SK-N-SH (cell line): Measurements from ENCODE around the gene SLC20A1.

ENCODE experiments used
- CTCF ChIP-seq: fragments of 200-600 bp; sonication (generic); IDR thresholded peaks from 2 replicates; pipeline ENCODE4 v1.6.1; 2017; ENCODE audit warnings: antibody characterized with exemption, mild to moderate bottlenecking, moderate library complexity
- FOXJ3 ChIP-seq: sonication (generic); formaldehyde crosslinking; IDR thresholded peaks from 2 replicates; pipeline ENCODE4 v1.5.1; 2020; ENCODE audit warnings: mild to moderate bottlenecking, missing genetic modification reagents
- GABPA ChIP-seq: IDR thresholded peaks from 2 replicates; pipeline ENCODE4 v1.4.0; 2012; ENCODE audit warnings: low read depth, mild to moderate bottlenecking
- MAX ChIP-seq: IDR thresholded peaks from 2 replicates; pipeline ENCODE4 v1.4.0; 2012; ENCODE audit warnings: low read depth
- MEF2A ChIP-seq: IDR thresholded peaks from 2 replicates; pipeline ENCODE4 v1.4.0; 2012; ENCODE audit warnings: low read depth, borderline replicate concordance
- MXI1 ChIP-seq: IDR thresholded peaks from 2 replicates; pipeline ENCODE4 v1.6.1; 2012; ENCODE audit warnings: mild to moderate bottlenecking, low read depth, low read length, improper control_type of control experiment
- NRF1 ChIP-seq: IDR thresholded peaks from 2 replicates; pipeline ENCODE4 v1.6.1; 2012; ENCODE audit warnings: low read depth, mild to moderate bottlenecking, low read length
- RAD21 ChIP-seq: IDR thresholded peaks from 2 replicates; pipeline ENCODE4 v1.6.1; 2012; ENCODE audit warnings: mild to moderate bottlenecking, low read length
- REST ChIP-seq: IDR thresholded peaks from 2 replicates; pipeline ENCODE4 v1.6.1; 2012; ENCODE audit warnings: mild to moderate bottlenecking, low read depth, low read length, moderate library complexity
- RFX5 ChIP-seq: IDR thresholded peaks from 2 replicates; pipeline ENCODE4 v1.6.1; 2012; ENCODE audit warnings: mild to moderate bottlenecking, improper control_type of control experiment, low read length
- TAF1 ChIP-seq: IDR thresholded peaks from 2 replicates; pipeline ENCODE4 v1.6.1; 2012; ENCODE audit warnings: low read depth, mild to moderate bottlenecking, low read length, moderate library complexity, borderline replicate concordance
- USF2 ChIP-seq: fragments of 150-350 bp; IDR thresholded peaks from 2 replicates; pipeline ENCODE4 v1.6.1; 2017; ENCODE audit warnings: antibody characterized with exemption, low read length, low read depth, borderline replicate concordance
- ZBTB33 ChIP-seq: IDR thresholded peaks from 2 replicates; pipeline ENCODE4 v1.4.0; 2012; ENCODE audit warnings: low read depth, borderline replicate concordance

- TF ChIP-seq MEF2A (no peak), GABPA (no peak), CTCF (no peak), ZBTB33 (no peak), TAF1 (no peak), REST (no peak), FOXJ3 (CRISPR knock-in tag) (no peak), USF2 (no peak), NRF1 (no peak), RFX5 (no peak), MAX (no peak), MXI1 (no peak), RAD21 (no peak)
These were observed 54.4 kb downstream of the SLC20A1 start for GRCh38 chr2:112699984-112700667.
